HepG2 (cell line): ENCODE results near the gene SLC17A9. TPM values are rescaled to one million over a fixed set of nuclear protein-coding genes. Genes with fewer than 3 reads are reported as not detected.
A peak's percentile ranks its signal among the peaks of the same experiment; 100 is the strongest.

ENCODE experiments used
- ATF7-NPFF ChIP-seq: sonication (generic); formaldehyde crosslinking; IDR thresholded peaks from 2 replicates; pipeline ENCODE4 v1.8.1; 2023; ENCODE audit warnings: mild to moderate bottlenecking, low read depth, missing genetic modification reagents, moderate library complexity
- CENPX ChIP-seq: sonication (generic); formaldehyde crosslinking; IDR thresholded peaks from 2 replicates; pipeline ENCODE4 v1.9.0; 2021; ENCODE audit warnings: mild to moderate bottlenecking, missing genetic modification reagents, moderate library complexity
- ELF3 ChIP-seq: IDR thresholded peaks from 2 replicates; pipeline ENCODE4 v1.6.1; 2016; ENCODE audit warnings: missing genetic modification reagents, missing compliant biosample characterization
- ETV5 ChIP-seq: IDR thresholded peaks from 2 replicates; pipeline ENCODE4 v1.6.1; 2018; ENCODE audit warnings: missing biosample characterization, missing genetic modification reagents, inconsistent platforms, borderline replicate concordance
- MLLT10 ChIP-seq: sonication (generic); formaldehyde crosslinking; IDR thresholded peaks from 2 replicates; pipeline ENCODE4 v1.4.0; 2020; ENCODE audit warnings: missing genetic modification reagents
- NFE2L1 ChIP-seq: sonication (generic); formaldehyde crosslinking; IDR thresholded peaks from 2 replicates; pipeline ENCODE4 v1.4.0; 2020; ENCODE audit warnings: missing genetic modification reagents, mild to moderate bottlenecking, borderline replicate concordance
- POLR2G ChIP-seq: fragments of 200-400 bp; formaldehyde crosslinking; IDR thresholded peaks from 2 replicates; pipeline ENCODE4 v1.6.1; 2018; ENCODE audit warnings: mild to moderate bottlenecking, low read depth, low read length, moderate library complexity
- RAD51 ChIP-seq: fragments of 450-650 bp; IDR thresholded peaks from 2 replicates; pipeline ENCODE4 v1.6.1; 2016; ENCODE audit warnings: borderline replicate concordance
- RFXAP ChIP-seq: sonication (generic); formaldehyde crosslinking; IDR thresholded peaks from 2 replicates; pipeline ENCODE4 v1.4.0; 2020; ENCODE audit warnings: missing genetic modification reagents, borderline replicate concordance
- RNF2 ChIP-seq: fragments of 450-650 bp; conservative IDR thresholded peaks from 2 replicates; pipeline ENCODE4 v1.6.1; 2016; ENCODE audit warnings: low read depth
- SIN3B ChIP-seq: fragments of 150-350 bp; IDR thresholded peaks from 2 replicates; pipeline ENCODE4 v1.6.1; 2014; ENCODE audit warnings: low read length
- SMAD9 ChIP-seq: sonication (generic); formaldehyde crosslinking; IDR thresholded peaks from 2 replicates; pipeline ENCODE4 v1.5.1; 2020; ENCODE audit warnings: mild to moderate bottlenecking, missing genetic modification reagents
- TBX3 ChIP-seq: fragments of 450-650 bp; IDR thresholded peaks from 2 replicates; pipeline ENCODE4 v1.6.1; 2017; ENCODE audit warnings: antibody characterized with exemption, mild to moderate bottlenecking, inconsistent platforms, borderline replicate concordance
- TEAD3 ChIP-seq: optimal IDR thresholded peaks from 2 replicates; pipeline ENCODE3; 2016; ENCODE audit warnings: borderline replicate concordance
- THAP11 ChIP-seq: IDR thresholded peaks from 2 replicates; pipeline ENCODE4 v1.6.1; 2016; ENCODE audit warnings: missing biosample characterization, missing genetic modification reagents
- ZBTB21 ChIP-seq: sonication (generic); formaldehyde crosslinking; IDR thresholded peaks from 2 replicates; pipeline ENCODE4 v1.4.0; 2020; ENCODE audit warnings: missing genetic modification reagents
- ZC3H13 ChIP-seq: sonication (generic); formaldehyde crosslinking; IDR thresholded peaks from 2 replicates; pipeline ENCODE4 v1.8.1; 2023; ENCODE audit warnings: mild to moderate bottlenecking, missing genetic modification reagents, moderate library complexity
- ZFP1 ChIP-seq: IDR thresholded peaks from 2 replicates; pipeline ENCODE4 v1.6.1; 2016
- ZFP37 ChIP-seq: sonication (generic); formaldehyde crosslinking; IDR thresholded peaks from 2 replicates; pipeline ENCODE4 v1.4.0; 2020; ENCODE audit warnings: missing genetic modification reagents, borderline replicate concordance
- ZNF33A ChIP-seq: sonication (generic); formaldehyde crosslinking; IDR thresholded peaks from 2 replicates; pipeline ENCODE4 v1.5.1; 2020; ENCODE audit warnings: missing genetic modification reagents, mild to moderate bottlenecking, moderate library complexity, borderline replicate concordance
- ZNF562 ChIP-seq: sonication (generic); formaldehyde crosslinking; IDR thresholded peaks from 2 replicates; pipeline ENCODE4 v1.8.0; 2022; ENCODE audit warnings: missing genetic modification reagents, borderline replicate concordance
- ZNF569 ChIP-seq: sonication (generic); formaldehyde crosslinking; IDR thresholded peaks from 2 replicates; pipeline ENCODE4 v1.5.0; 2020; ENCODE audit warnings: mild to moderate bottlenecking, missing genetic modification reagents, moderate library complexity, borderline replicate concordance
- ZNF609 ChIP-seq: sonication (generic); formaldehyde crosslinking; IDR thresholded peaks from 2 replicates; pipeline ENCODE4 v1.4.0; 2020; ENCODE audit warnings: mild to moderate bottlenecking, missing genetic modification reagents, borderline replicate concordance
- ZNF644 ChIP-seq: IDR thresholded peaks from 2 replicates; pipeline ENCODE4 v1.6.1; 2016; ENCODE audit warnings: low read depth
- ZNF709 ChIP-seq: sonication (generic); formaldehyde crosslinking; IDR thresholded peaks from 2 replicates; pipeline ENCODE4 v1.5.0; 2020; ENCODE audit warnings: mild to moderate bottlenecking, missing genetic modification reagents
- ZNF772 ChIP-seq: sonication (generic); formaldehyde crosslinking; IDR thresholded peaks from 2 replicates; pipeline ENCODE4 v1.5.0; 2020; ENCODE audit warnings: mild to moderate bottlenecking, missing genetic modification reagents
- ZNF790 ChIP-seq: sonication (generic); formaldehyde crosslinking; IDR thresholded peaks from 2 replicates; pipeline ENCODE4 v1.8.0; 2022; ENCODE audit warnings: missing genetic modification reagents, mild to moderate bottlenecking, borderline replicate concordance
- ZSCAN30 ChIP-seq: sonication (generic); formaldehyde crosslinking; IDR thresholded peaks from 2 replicates; pipeline ENCODE4 v1.5.0; 2020; ENCODE audit warnings: mild to moderate bottlenecking, missing genetic modification reagents
- polyA plus RNA-seq, 8 experiments: library from polyadenylated mRNA; depleted of rRNA in 3 of 8; stranded (reverse) in 7 of 8; unstranded in 1 of 8; fragments of >200 nt; fragmentation: Illumina TruSeq in 4 of 8; extraction: Trizol in 4 of 8; gene quantifications; 2 replicates each; pipeline versions ENCODE4 v1.2.1 to v1.2.3, GENCODE V29; 2011 to 2016; ENCODE audit warnings: low read depth in 4 of 8, missing spikeins in 1 of 8, mixed read lengths in 1 of 8; ENCODE audit not compliant: insufficient read depth in 1 of 8
- total RNA-seq, 5 experiments: library from RNA; depleted of rRNA; stranded (reverse); fragments of >200 nt; fragmentation: Illumina TruSeq; extraction: Trizol; gene quantifications; 2 replicates each; pipeline ENCODE4 v1.2.3, GENCODE V29; 2016; ENCODE audit warnings: low read depth in 1 of 5

Gene SLC17A9
- total and polyA plus RNA-seq, 2 of the 13 experiments (the other 11 are each of a cell fraction or from before 2014, with no cell fraction given): 110 to 191 TPM

- TF ChIP-seq CENPX (CRISPR knock-in tag): no peak
- TF ChIP-seq ZNF33A: 0 out of 2 replicates have a peak, but pooled peaks have one; percentile 55
- TF ChIP-seq RFXAP (CRISPR knock-in tag): peak; percentile 84; the same call in 1 of the 2 replicates
- no peak for TF ChIP-seq NFE2L1 (CRISPR knock-in tag)
- TF ChIP-seq ETV5 (CRISPR knock-in tag): peak; percentile 80
- peak; percentile 68 for TF ChIP-seq TBX3
- TF ChIP-seq ELF3 (CRISPR knock-in tag): peak; percentile 94
- TF ChIP-seq ZNF644 (CRISPR knock-in tag): peak; percentile 53; the same call in 1 of the 2 replicates
- peak; percentile 87 for TF ChIP-seq ZNF709
- TF ChIP-seq TEAD3 (CRISPR knock-in tag): peak; percentile 85
- TF ChIP-seq ZFP37 (CRISPR knock-in tag): peak; percentile 90
- peak; percentile 66; the same call in 1 of the 2 replicates for TF ChIP-seq ATF7-NPFF (CRISPR knock-in tag)
- TF ChIP-seq THAP11 (CRISPR knock-in tag): peak; percentile 96
- peak; percentile 94 for TF ChIP-seq MLLT10
- no peak for TF ChIP-seq ZSCAN30 (CRISPR knock-in tag)
- no peak for TF ChIP-seq RAD51
- peak; percentile 98 for TF ChIP-seq RNF2
- peak; percentile 88 for TF ChIP-seq ZNF609
- TF ChIP-seq SMAD9 (CRISPR knock-in tag): no peak
- peak; percentile 93; the same call in 1 of the 2 replicates for TF ChIP-seq ZNF569 (CRISPR knock-in tag)
- peak; percentile 91 for TF ChIP-seq ZNF772 (CRISPR knock-in tag)
- peak; percentile 92 for TF ChIP-seq POLR2G
- peak; percentile 50 for TF ChIP-seq ZBTB21 (CRISPR knock-in tag)
- peak; percentile 98 for TF ChIP-seq ZNF790 (CRISPR knock-in tag)
- no peak for TF ChIP-seq ZNF562
- TF ChIP-seq ZC3H13 (CRISPR knock-in tag): peak; percentile 96
- peak; percentile 71 for TF ChIP-seq ZFP1
- TF ChIP-seq SIN3B: peak; percentile 95
These were observed 15.0 kb upstream of the SLC17A9 start (continued) for GRCh38 chr20:62937268-62938104.
